Fibroblast of mammary gland (primary cell): ENCODE measurements around the gene ZC3H4.
"Not testable (repeated sequence)": the region's sequence is repeated elsewhere in the genome, so short reads cannot be mapped to it uniquely, and the experiment has no call there.

Source experiments
- DNase-seq: peaks from one replicate; pipeline ENCODE4 v3.0.0-alpha.2; 2010; ENCODE audit warnings: low read depth
- H3K4me3 ChIP-seq: 2 replicates; pipeline ENCODE4 v1.5.1; 2011; ENCODE audit warnings: low read depth, mild to moderate bottlenecking, low read length, moderate library complexity; ENCODE audit not compliant: control insufficient read depth
- CTCF ChIP-seq: conservative IDR thresholded peaks from 2 replicates; pipeline ENCODE4 v1.5.1; 2011; ENCODE audit warnings: low read depth, low read length, inconsistent platforms; ENCODE audit not compliant: control insufficient read depth, insufficient read depth

Gene ZC3H4

GRCh38 chr19:47084879-47085439 lies 28.6 kb downstream of the ZC3H4 start:
- no peak for DNase-seq
- no peak for TF ChIP-seq CTCF
- no peak overlapping the region for H3K4me3 ChIP-seq

DNA sequence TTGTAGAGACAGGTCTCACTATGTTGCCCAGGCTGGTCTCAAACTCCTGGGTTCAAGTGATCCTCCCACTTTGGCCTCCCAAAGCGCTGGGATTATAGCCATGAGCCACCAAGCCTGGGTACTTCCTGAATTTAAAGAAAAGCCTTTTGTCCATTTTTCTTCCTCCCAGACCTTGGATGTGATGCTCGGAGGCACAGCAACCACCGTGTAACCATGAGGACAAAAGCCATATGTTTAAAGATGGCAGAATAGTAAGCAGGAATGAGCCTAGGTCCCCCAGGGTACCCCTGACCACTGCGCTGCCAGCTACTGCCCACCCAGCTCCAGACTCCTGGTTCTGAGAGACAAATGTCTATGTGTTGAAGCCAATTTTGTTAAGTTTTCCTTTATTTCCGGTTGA lies 31.1 kb downstream of the ZC3H4 start:
- no peak for DNase-seq
- TF ChIP-seq CTCF, result no peak
- H3K4me3 ChIP-seq, result no peak overlapping the region

- no peak for TF ChIP-seq CTCF
- no peak for DNase-seq
- no peak overlapping the region for H3K4me3 ChIP-seq
Observed at GRCh38 chr19:47081095-47081494, 32.5 kb downstream of the ZC3H4 start.

GRCh38 chr19:47078351-47078750 lies 35.2 kb downstream of the ZC3H4 start:
- DNase-seq, H3K4me3 ChIP-seq: not testable (repeated sequence)

DNA sequence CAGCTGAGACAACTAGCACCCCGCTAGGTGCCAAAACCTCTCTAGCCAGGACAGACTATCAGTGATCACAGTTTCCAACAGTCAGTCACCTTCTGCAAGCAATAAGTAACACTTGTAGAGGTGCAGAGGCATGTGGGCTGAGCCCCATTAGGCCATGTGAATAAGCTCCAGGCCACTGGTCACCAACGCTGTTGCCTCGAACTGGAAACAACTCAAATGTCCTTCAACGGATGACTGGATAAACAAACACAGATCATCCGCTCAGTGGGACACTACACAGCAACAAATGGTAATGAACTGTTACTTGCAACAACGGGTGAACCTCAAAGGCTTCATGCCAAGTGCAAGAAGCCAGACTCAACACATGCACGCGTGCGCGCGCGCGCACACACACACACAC lies 37.6 kb downstream of the ZC3H4 start:
- no peak overlapping the region for H3K4me3 ChIP-seq
- no peak for TF ChIP-seq CTCF
- DNase-seq, result no peak

DNA sequence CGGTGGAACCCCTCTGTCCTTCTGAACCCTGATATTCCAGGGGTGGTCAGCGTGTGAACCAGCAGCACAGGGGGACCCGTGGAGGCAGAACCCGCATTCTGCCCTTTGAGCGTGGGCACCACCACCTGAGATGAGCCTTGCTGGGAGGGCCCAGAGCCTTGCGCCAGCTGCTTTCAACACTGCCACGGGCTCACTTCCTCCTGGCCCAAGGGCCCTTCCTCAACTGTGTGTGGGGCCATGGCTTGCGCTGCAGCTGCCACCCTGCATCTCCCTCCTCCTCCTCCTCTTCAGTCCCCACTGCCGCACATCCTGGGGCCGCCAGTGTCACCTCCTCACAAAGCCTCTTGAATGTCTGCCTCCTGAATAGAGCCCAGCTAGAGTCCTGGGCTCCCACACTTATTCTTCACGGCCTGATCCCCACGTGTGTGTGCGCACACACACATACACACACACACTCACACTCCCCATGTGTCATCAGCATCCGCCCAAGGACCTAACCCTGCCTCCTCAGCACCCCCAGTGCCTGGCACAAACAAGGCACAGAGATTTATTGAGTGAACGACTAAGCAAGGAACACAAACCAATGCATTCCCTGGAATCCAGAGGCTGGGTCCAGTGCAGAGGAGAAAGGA lies 38.3 kb downstream of the ZC3H4 start:
- no peak for DNase-seq
- H3K4me3 ChIP-seq, result no peak overlapping the region
- TF ChIP-seq CTCF, result no peak

- H3K4me3 ChIP-seq, result no peak overlapping the region
- DNase-seq, result no peak
- no peak for TF ChIP-seq CTCF
Observed at GRCh38 chr19:47074621-47075020, 39.0 kb downstream of the ZC3H4 start.
